NCI-H226 (cell line): ENCODE measurements around the gene SHROOM2.
A peak's percentile ranks its signal among the peaks of the same experiment; 100 is the strongest.

ENCODE experiments used
- DNase-seq: peaks from one replicate; pipeline ENCODE4 v3.0.0-alpha.2; 2015

Gene SHROOM2

DNA sequence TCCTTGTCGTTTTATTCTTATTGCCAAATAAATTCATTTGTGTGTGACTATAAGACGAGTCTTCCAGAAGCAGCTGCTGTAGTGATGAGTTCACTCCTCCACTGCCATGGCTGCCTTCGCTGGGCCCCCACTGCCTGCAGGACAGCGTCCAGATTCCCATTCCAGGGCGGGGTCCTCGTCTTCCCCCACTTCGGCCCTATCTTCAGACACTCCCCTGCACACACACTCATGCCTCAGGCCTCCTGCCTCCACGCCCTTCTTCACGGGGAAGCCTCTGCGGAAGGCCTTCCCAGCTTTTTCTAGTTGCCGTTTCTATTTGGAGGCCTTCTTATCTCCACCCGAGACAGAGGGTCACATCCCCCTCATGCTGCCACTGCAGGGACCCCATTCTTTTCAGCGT lies 80.4 kb downstream of the SHROOM2 start:
- DNase-seq, result peak; percentile 84

DNA sequence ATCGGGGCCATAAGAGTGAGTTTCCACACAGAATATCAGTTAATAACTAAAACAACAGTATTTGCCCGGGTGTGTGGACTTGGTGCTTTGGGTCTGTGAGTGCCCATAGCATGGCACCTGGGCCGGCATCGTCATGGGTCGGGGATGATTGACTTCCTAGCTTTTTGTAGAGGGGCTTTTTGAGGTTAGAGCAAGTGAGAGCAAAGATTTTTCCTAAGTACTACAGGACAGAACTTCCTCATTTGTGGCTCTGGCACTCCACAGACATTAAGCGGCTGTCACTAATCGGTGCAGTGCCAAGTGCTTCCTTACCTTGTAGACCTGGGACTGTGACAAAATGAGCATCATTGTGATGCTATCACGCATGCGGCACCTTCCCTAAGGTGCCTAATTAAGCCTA lies 81.0 kb downstream of the SHROOM2 start:
- DNase-seq, result no peak

DNA sequence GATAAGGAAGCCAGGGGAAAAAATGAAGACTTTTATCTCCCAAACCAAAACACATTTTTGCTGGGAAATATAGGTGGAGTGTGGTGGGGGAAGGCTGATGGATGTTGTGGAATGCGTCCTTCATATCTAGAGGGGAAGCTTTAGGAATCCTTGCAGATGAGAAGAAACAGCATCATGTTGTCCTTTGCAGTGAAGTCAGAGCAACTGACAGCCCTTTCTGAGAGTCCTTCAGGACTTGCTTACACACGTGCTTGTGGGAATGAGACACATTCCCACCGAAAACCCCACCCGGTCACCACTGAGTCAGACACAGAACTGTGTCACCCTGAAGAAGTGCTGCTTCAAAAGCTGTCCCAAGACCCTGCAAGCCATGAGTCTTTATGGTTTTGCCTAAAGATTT lies 81.5 kb downstream of the SHROOM2 start:
- peak; percentile 54 for DNase-seq

DNA sequence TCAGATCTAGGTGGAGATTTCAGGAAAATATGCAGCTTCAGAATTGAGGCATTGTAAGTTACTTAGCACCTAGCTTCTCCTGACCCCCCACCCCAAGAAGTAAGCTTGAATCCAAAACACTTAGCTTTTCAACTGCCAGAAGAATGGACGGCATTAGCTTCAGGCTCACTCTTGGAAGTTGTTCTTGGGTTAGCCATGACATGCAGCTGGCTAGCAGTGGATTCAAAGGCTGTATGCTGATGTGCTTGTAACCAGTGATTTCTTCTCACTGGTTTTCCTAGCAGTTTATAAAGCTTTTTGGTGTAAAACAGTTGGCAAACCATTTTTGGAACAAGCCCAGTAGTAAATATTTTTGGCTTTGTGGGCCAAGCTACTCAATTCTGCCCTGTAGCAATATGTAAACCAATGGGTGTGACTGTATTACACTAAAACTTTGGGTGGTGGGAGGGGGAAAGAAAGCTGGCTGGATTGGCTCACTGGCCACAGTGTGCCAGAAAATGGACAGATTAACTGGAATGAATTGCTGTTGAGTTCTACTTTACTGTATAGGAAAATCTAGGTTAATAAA lies 85.6 kb downstream of the SHROOM2 start:
- no peak for DNase-seq

- DNase-seq, result no peak
Observed at GRCh38 chrX:9873360-9873759, 87.1 kb downstream of the SHROOM2 start.

DNA sequence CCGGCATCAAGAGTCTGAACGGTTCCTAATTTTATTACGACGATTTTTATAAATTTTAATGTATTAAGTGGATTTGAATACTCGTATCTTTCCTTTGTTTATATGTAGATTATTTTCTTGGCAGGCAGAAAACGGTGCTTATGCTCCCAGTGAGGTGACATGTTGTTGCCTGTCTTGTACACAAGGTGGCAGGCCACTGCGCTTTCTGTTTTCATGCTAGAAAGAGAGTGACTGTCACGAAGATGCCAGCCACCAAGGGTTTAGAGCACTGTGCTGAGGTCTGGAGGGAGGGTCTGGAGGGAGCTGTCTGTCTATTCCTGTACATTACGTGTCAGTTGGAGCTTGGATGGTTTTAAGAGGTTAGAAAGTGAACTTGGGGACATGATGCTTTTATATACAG lies 87.7 kb downstream of the SHROOM2 start:
- no peak for DNase-seq

- no peak for DNase-seq
Observed at GRCh38 chrX:9874483-9874882, 88.3 kb downstream of the SHROOM2 start.

DNA sequence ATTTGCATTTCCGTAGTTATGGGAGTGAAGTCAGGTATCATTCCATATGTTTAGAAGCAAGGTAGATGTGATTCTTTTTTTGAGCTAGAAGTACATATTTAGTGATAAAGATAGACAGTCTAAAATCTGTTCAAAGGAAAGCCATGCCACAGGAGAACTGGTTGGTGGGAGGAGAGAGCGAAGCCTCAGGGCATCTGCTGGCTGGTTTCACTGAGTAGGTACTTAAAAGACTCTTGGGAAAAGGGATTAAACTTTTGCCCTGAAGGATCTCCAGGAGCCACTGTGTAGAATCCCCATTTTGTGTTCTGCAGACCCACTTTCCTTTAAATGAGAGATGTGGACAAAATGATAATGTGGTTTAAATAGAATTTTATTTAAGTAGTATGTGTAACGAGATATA lies 89.6 kb downstream of the SHROOM2 start:
- no peak for DNase-seq

DNA sequence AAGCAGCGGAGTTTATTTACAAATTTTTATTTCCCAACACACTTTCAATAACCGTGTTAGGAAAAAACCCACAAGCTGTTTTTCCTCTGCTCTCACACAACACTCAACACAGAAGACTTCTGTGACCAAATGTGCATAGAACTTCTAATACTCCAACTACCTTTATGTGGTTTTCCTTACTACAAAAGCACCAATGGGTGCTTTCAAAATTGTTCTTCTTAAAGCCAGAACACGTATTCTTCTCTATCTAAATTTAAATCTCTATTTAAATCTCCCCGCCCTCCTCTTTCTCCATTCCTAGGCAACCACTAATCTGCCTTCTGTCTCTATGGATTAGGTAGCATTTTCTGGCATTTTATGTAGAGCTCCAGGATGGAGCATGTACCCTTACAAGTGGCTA lies 90.0 kb downstream of the SHROOM2 start:
- DNase-seq, result no peak

DNA sequence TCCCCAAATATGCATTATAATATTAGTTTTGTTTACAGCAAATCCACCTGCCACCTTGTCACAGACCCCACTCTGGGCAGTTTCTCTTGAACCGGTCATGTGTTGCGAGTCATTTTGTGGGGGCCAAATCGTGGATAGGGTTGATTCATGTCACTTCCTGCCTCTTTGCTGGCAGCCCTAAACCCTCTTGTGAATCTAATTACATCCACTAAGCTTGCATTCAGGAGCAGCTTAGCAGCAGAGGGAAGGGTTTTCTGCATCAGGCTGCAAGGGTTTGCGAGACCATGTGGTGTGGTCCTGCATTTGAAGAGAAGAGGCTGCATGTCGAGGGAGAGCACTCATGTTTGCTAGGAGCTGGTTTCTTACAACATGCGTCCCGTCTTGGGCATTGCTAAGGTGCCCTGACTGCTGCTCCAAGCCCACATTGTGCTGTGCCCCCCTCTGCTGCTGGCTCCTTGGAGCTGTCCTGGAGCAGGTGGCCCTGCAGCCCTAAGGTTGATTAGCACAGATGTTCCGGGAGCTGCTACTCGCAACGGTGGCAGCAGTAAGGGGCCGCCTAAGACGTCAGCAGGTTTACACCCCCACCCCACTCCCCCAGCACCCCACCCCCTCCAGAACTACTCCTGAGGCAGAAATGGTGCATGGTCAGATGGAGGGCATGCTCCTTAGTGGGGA lies 92.1 kb downstream of the SHROOM2 start:
- no peak for DNase-seq

DNA sequence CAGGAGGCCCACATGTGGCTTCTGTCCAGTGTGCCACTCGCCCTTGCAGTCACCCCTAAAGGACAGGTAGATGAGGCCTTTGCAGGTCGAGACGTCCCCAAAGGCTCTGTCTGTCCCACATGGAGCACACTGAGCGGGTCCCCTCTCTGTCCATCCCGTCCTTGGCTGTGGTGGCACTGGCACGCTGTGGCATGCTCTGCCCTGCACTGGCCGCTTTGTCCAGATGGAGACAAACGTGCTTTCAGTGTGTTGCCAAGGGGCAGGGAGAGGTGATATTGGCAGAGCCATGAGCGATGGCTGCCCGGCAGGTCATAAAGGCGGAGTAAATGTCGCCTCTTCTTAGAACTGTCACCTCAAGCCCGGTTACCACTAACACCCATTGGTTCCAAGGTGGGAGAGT lies 94.0 kb downstream of the SHROOM2 start:
- no peak for DNase-seq

DNA sequence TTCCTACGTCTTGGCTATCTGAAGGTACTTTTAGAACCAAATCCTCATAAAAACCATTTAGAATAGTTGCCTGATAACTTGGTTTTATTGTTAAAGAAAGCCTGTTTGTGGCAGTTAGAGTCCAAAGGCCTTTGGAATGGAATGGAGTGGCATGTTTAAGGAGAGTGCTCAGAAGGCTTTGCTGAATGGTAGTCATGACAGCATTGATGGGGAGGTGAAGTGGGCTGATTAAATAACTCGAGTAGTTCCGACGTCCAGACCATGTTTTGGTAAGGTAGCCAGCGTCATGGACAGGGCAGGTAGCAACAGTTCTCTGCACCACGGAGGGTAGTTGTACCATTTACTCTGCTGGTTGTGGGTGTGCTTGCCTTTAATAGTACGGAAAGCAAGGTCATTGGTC lies 94.6 kb downstream of the SHROOM2 start:
- DNase-seq, result no peak

- DNase-seq, result peak; percentile 75
Observed at GRCh38 chrX:9882669-9883446, 96.6 kb downstream of the SHROOM2 start.

DNA sequence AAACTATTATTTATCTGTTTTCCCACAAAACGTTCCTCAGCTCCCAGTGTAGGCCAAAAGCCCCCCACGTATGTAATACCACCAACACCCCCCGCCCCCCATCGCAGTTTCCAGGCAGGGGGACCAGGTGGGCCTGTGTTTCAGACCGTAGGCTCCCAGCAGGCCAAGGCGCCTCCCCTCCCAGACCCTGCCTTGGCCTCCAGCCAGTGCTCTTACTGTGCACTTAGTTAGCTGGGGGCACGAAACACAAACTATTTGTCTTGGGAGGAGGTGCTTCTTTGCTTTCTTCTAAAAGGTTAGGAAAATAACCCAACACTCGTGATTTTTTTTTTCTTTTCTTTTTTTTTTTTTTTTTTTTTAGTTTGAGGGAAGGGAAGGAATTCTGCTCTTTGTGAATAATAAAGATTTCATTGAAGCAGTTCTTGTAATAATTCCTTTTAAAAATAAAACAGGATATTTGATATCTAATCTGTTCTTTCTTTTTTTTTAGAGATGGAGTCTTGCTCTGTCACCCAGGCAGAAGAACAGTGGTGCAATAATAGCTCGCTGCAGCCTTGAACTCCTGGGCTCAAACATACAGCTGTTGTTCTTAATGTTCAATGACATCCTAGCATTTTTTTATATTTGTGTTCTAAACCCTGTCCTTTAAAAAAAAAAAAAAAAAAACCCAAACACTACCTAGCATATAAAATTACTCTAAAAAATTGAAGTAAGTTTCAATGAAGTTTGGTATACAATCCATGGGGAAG lies 98.0 kb downstream of the SHROOM2 start:
- no peak for DNase-seq

DNA sequence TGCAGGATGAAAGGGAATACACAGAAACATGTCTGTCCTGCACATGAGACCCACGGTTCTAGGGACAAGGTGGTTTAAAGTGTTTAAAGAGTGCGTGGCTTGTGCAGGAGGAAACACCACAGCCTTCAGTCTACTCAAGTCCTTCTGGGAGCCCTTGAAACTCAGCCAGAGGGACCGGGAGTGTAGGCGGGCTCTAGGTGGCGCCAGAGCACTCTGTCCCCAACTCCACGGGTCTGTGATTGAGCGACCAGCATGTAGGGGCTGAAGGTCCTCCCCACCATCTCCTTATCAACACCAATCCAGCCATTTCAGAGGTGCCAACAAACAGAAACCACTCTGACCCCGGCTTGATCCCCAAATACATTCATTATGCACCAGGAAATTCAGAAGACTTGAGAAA lies 98.9 kb downstream of the SHROOM2 start:
- DNase-seq, result no peak

GRCh38 chrX:9887659-9888297 lies 101.5 kb downstream of the SHROOM2 start:
- no peak for DNase-seq

- DNase-seq, result no peak
Observed at GRCh38 chrX:9888953-9889470, 102.8 kb downstream of the SHROOM2 start.

- no peak for DNase-seq
Observed at GRCh38 chrX:9890681-9891091, 104.5 kb downstream of the SHROOM2 start.

GRCh38 chrX:9895225-9895912 lies 109.1 kb downstream of the SHROOM2 start:
- no peak for DNase-seq

GRCh38 chrX:9897761-9898161 lies 111.5 kb downstream of the SHROOM2 start:
- no peak for DNase-seq

- no peak for DNase-seq
Observed at GRCh38 chrX:9899640-9900111, 113.4 kb downstream of the SHROOM2 start.

DNA sequence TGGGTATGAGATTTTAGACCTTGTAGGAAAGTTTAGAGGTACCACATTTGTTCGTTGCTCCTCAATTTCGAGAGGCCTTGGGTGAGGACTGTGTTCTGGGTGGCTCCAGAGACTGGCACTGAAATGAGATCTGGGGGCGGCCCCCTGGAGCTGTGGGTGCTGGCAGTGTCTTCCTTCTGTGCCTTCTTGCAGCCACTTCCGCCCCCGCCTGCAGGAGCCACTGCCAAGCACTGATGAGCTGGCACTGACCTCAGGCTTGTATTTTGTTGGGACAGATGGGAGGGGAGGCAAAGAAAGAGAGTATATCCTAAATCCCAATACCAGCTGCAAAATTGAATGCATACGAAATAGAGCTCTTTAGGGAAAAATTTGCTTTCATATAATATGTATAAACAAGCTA lies 116.4 kb downstream of the SHROOM2 start:
- no peak for DNase-seq
